H9 (cell line): Measurements from ENCODE around the gene TRERF1. TPM values are rescaled to one million over a fixed set of nuclear protein-coding genes. Genes with fewer than 3 reads are reported as not detected.
A peak's percentile ranks its signal among the peaks of the same experiment; 100 is the strongest.

Experiments used
- DNase-seq: peaks from one replicate; pipeline ENCODE4 v3.0.0-alpha.2; 2017
- H2AFZ ChIP-seq: one replicate; pipeline ENCODE4 v1.6.1; 2013; ENCODE audit warnings: mild to moderate bottlenecking, low read length, control low read depth, moderate library complexity
- H2AK5ac ChIP-seq: 2 replicates; pipeline ENCODE4 v1.6.1; 2013; ENCODE audit warnings: low read length, control low read depth, mixed read lengths; ENCODE audit not compliant: insufficient read length
- H2BK120ac ChIP-seq: one replicate; pipeline ENCODE4 v1.6.1; 2013; ENCODE audit warnings: low read depth, mild to moderate bottlenecking, low read length, control low read depth, inconsistent platforms; ENCODE audit not compliant: poor library complexity, severe bottlenecking
- H2BK12ac ChIP-seq: 2 replicates; pipeline ENCODE4 v1.6.1; 2013; ENCODE audit warnings: low read length, control low read depth, mixed read lengths, low read depth; ENCODE audit not compliant: insufficient read length
- H2BK15ac ChIP-seq: 2 replicates; pipeline ENCODE4 v1.6.1; 2013; ENCODE audit warnings: low read depth, low read length, control low read depth
- H2BK20ac ChIP-seq: one replicate; pipeline ENCODE4 v1.6.1; 2013; ENCODE audit warnings: low read depth, mild to moderate bottlenecking, low read length, control low read depth, inconsistent platforms; ENCODE audit not compliant: poor library complexity, severe bottlenecking
- H2BK5ac ChIP-seq: 2 replicates; pipeline ENCODE4 v1.6.1; 2013; ENCODE audit warnings: low read length, control low read depth, mixed read lengths; ENCODE audit not compliant: insufficient read length
- H3K14ac ChIP-seq: 2 replicates; pipeline ENCODE4 v1.6.1; 2013; ENCODE audit warnings: low read length, control low read depth; ENCODE audit not compliant: insufficient read depth
- H3K18ac ChIP-seq: 2 replicates; pipeline ENCODE4 v1.6.1; 2013; ENCODE audit warnings: low read depth, mild to moderate bottlenecking, mixed read lengths, low read length, control low read depth; ENCODE audit not compliant: insufficient read length
- H3K23ac ChIP-seq: 2 replicates; pipeline ENCODE4 v1.6.1; 2013; ENCODE audit warnings: low read length, control low read depth, mixed read lengths, low read depth; ENCODE audit not compliant: insufficient read length
- H3K23me2 ChIP-seq: 2 replicates; pipeline ENCODE4 v1.6.1; 2013; ENCODE audit warnings: low read depth, mild to moderate bottlenecking, mixed read lengths, low read length, control low read depth; ENCODE audit not compliant: insufficient read length, poor library complexity, severe bottlenecking
- H3K27ac ChIP-seq: 2 replicates; pipeline ENCODE4 v1.5.1; 2013; ENCODE audit warnings: low read length, control low read depth, mixed read lengths, low read depth; ENCODE audit not compliant: insufficient read length
- H3K27me3 ChIP-seq: 2 replicates; pipeline ENCODE4 v1.6.1; 2013; ENCODE audit warnings: low read length, control low read depth, inconsistent platforms; ENCODE audit not compliant: insufficient read depth
- H3K4ac ChIP-seq: 2 replicates; pipeline ENCODE4 v1.6.1; 2013; ENCODE audit warnings: low read depth, mild to moderate bottlenecking, control low read depth, inconsistent platforms, low read length, moderate library complexity
- H3K4me1 ChIP-seq: 2 replicates; pipeline ENCODE4 v1.6.1; 2013; ENCODE audit warnings: low read length, control low read depth, inconsistent platforms; ENCODE audit not compliant: insufficient read depth
- H3K4me2 ChIP-seq: 2 replicates; pipeline ENCODE4 v1.6.1; 2013; ENCODE audit warnings: low read length, control low read depth, mixed read lengths; ENCODE audit not compliant: insufficient read length, insufficient read depth
- H3K56ac ChIP-seq: 2 replicates; pipeline ENCODE4 v1.6.1; 2013; ENCODE audit warnings: low read depth, mild to moderate bottlenecking, mixed read lengths, low read length, control low read depth; ENCODE audit not compliant: insufficient read length
- H3K79me1 ChIP-seq: 2 replicates; pipeline ENCODE4 v1.6.1; 2013; ENCODE audit warnings: low read depth, mild to moderate bottlenecking, moderate library complexity, low read length, control low read depth, inconsistent platforms; ENCODE audit not compliant: insufficient read depth, poor library complexity, severe bottlenecking
- H3K79me2 ChIP-seq: 2 replicates; pipeline ENCODE4 v1.6.1; 2013; ENCODE audit warnings: low read length, control low read depth, inconsistent platforms; ENCODE audit not compliant: insufficient read depth
- H3K9ac ChIP-seq: 2 replicates; pipeline ENCODE4 v1.6.1; 2013; ENCODE audit warnings: low read length, control low read depth, mixed read lengths; ENCODE audit not compliant: insufficient read length; ENCODE audit errors: extremely low read depth
- H3K9me3 ChIP-seq: one replicate; pipeline ENCODE4 v1.6.1; 2013; ENCODE audit warnings: low read depth, low read length, inconsistent platforms; ENCODE audit not compliant: control insufficient read depth
- H3T11ph ChIP-seq: one replicate; pipeline ENCODE4 v1.6.1; 2013; ENCODE audit warnings: mild to moderate bottlenecking, low read length, control low read depth, inconsistent platforms
- H4K20me1 ChIP-seq: one replicate; pipeline ENCODE4 v1.6.1; 2013; ENCODE audit not compliant: control insufficient read depth, insufficient read length, insufficient read depth
- H4K5ac ChIP-seq: 2 replicates; pipeline ENCODE4 v1.6.1; 2013; ENCODE audit warnings: low read depth, mild to moderate bottlenecking, mixed read lengths, low read length, control low read depth; ENCODE audit not compliant: insufficient read length
- H4K8ac ChIP-seq: replicated peaks from 2 replicates; pipeline ENCODE4 v1.6.1; 2013; ENCODE audit warnings: low read length, control low read depth, mixed read lengths, low read depth; ENCODE audit not compliant: insufficient read length
- H4K91ac ChIP-seq: 2 replicates; pipeline ENCODE4 v1.6.1; 2013; ENCODE audit warnings: low read depth, mild to moderate bottlenecking, moderate library complexity, mixed read lengths, low read length, control low read depth; ENCODE audit not compliant: insufficient read length
- H3K27ac Mint-ChIP-seq, 3 experiments: 2 replicates in 2 of 3; 3 replicates in 1 of 3; pipeline ENCODE4 v1.8.0; 2020 to 2021; ENCODE audit warnings: mixed read lengths in 3 of 3, mild to moderate bottlenecking in 1 of 3, moderate library complexity in 1 of 3
- H3K27me3 Mint-ChIP-seq: 2 replicates; pipeline ENCODE4 v1.8.0; 2021; ENCODE audit warnings: low read depth, mild to moderate bottlenecking, moderate library complexity, mixed read lengths
- H3K36me3 Mint-ChIP-seq, 3 experiments: 2 replicates in 2 of 3; 3 replicates in 1 of 3; pipeline ENCODE4 v1.8.0; 2020 to 2021; ENCODE audit warnings: low read depth in 3 of 3, mixed read lengths in 3 of 3; ENCODE audit not compliant: insufficient read depth in 1 of 3
- H3K4me1 Mint-ChIP-seq, 2 experiments: 2 replicates each; pipeline ENCODE4 v1.8.0; 2020; ENCODE audit warnings: mixed read lengths in 2 of 2
- H3K4me3 Mint-ChIP-seq, 2 experiments: 2 replicates in 1 of 2; 3 replicates in 1 of 2; pipeline ENCODE4 v1.8.0; 2020 to 2021; ENCODE audit warnings: mild to moderate bottlenecking in 2 of 2, mixed read lengths in 2 of 2, moderate library complexity in 1 of 2
- H3K9me3 Mint-ChIP-seq, 2 experiments: 2 replicates in 1 of 2; 3 replicates in 1 of 2; pipeline ENCODE4 v1.8.0; 2020; ENCODE audit warnings: mild to moderate bottlenecking in 2 of 2, mixed read lengths in 2 of 2, moderate library complexity in 1 of 2
- CTCF ChIP-seq: fragments of 200-600 bp; sonication (generic); conservative IDR thresholded peaks from 3 replicates; pipeline ENCODE4 v1.8.0; 2021; ENCODE audit warnings: antibody characterized with exemption, mild to moderate bottlenecking
- WGBS: extraction: QIAGEN DNeasy Blood & Tissue Kit; methylation state at CpG from one replicate; pipeline ENCODE4 v1.1.7; 2013; ENCODE audit warnings: missing lambda C conversion rate, low lambda C conversion rate, mixed read lengths; ENCODE audit not compliant: insufficient read length; ENCODE audit errors: extremely low coverage; 5-methylcytosine and 5-hydroxymethylcytosine counted together
- total RNA-seq: library from RNA; stranded (reverse); gene quantifications from 2 replicates; pipeline ENCODE4 v1.2.1, GENCODE V29; 2021

The TRERF1 gene
- total RNA-seq, 1 experiment from 2014 or later = 19.7 TPM

- Mint-ChIP-seq H3K4me1 (peaks cover 29 to 39% of the 10 kb centered on the region in 2 experiments), H3K27me3 (no peaks in the 10 kb centered on the region), H3K36me3 (no peaks in the 10 kb centered on the region), H3K9me3 (no peaks in the 10 kb centered on the region), H3K27ac (no peak overlapping the region), H3K4me3 (peak overlapping the region in 1 of 2 experiments; percentile 17; a peak in 1 of 5 replicates)
- Histone ChIP-seq H3K14ac (no peak overlapping the region), H2BK5ac (no peak overlapping the region), H3K9me3 (no peaks in the 10 kb centered on the region), H3K56ac (no peak overlapping the region), H3K9ac (no peak overlapping the region), H4K20me1 (no peaks in the 10 kb centered on the region), H2BK12ac (no peak overlapping the region), H3K23ac (no peak overlapping the region), H4K8ac (no peak overlapping the region), H3K79me1 (peaks cover 4% of the 10 kb centered on the region), H2BK20ac (no peak overlapping the region), H3K18ac (no peak overlapping the region), H2AK5ac (no peak overlapping the region), H3K4me2 (no peak overlapping the region), H3K23me2 (no peaks in the 10 kb centered on the region), H3K4ac (no peak overlapping the region), H2BK120ac (no peak overlapping the region), H3T11ph (no peak overlapping the region), H2BK15ac (no peak overlapping the region), H3K79me2 (peaks cover 3% of the 10 kb centered on the region; the same call in 1 of the 2 replicates), H3K4me1 (no peaks in the 10 kb centered on the region; the same call in 1 of the 2 replicates), H4K5ac (no peak overlapping the region), H2AFZ (no peak overlapping the region), H3K27me3 (no peaks in the 10 kb centered on the region), H4K91ac (no peak overlapping the region), H3K27ac (no peak overlapping the region)
- DNase-seq = no peak
- TF ChIP-seq CTCF = no peak
- no CpG with 5 or more reads among the region's 6 CpGs for WGBS
Observed at GRCh38 chr6:42411406-42411805, 40.3 kb downstream of the TRERF1 start.
